ENCODE measurements around the gene SPATA19.

SPATA19 gene

GRCh38 chr11:133835593-133836548 is 9.4 kb downstream of the SPATA19 start:
- no peak for DNase-seq (ENCODE audit: low read depth in 2 of 2, low spot score in 1 of 2)

GRCh38 chr11:133834682-133835592 is 10.4 kb downstream of the SPATA19 start:
- no peak for DNase-seq (ENCODE audit: low read depth in 2 of 2, low spot score in 1 of 2)

GRCh38 chr11:133833898-133834681 is 11.2 kb downstream of the SPATA19 start:
- DNase-seq (ENCODE audit: low read depth in 2 of 2, low spot score in 1 of 2) = no peak

- no peak for DNase-seq (ENCODE audit: low read depth in 2 of 2, low spot score in 1 of 2)
Observed at GRCh38 chr11:133832991-133833897, 12.1 kb downstream of the SPATA19 start.

GRCh38 chr11:133832096-133832990 is 13.0 kb downstream of the SPATA19 start:
- DNase-seq (ENCODE audit: low read depth in 2 of 2, low spot score in 1 of 2) = no peak

GRCh38 chr11:133830931-133831907 is 14.1 kb downstream of the SPATA19 start:
- DNase-seq (ENCODE audit: low read depth in 2 of 2, low spot score in 1 of 2) = no peak

- DNase-seq (ENCODE audit: low read depth in 2 of 2, low spot score in 1 of 2) = no peak
Observed at GRCh38 chr11:133829566-133829965, 15.7 kb downstream of the SPATA19 start.

- no peak for DNase-seq (ENCODE audit: low read depth in 2 of 2, low spot score in 1 of 2)
Observed at GRCh38 chr11:133828871-133829270, 16.4 kb downstream of the SPATA19 start.

- no peak for DNase-seq (ENCODE audit: low read depth in 2 of 2, low spot score in 1 of 2)
Observed at GRCh38 chr11:133827556-133827955, 17.8 kb downstream of the SPATA19 start.

GRCh38 chr11:133826866-133827265 is 18.4 kb downstream of the SPATA19 start:
- DNase-seq (ENCODE audit: low read depth in 2 of 2, low spot score in 1 of 2) = no peak

GRCh38 chr11:133825666-133826065 is 19.6 kb downstream of the SPATA19 start:
- no peak for DNase-seq (ENCODE audit: low read depth in 2 of 2, low spot score in 1 of 2)

- DNase-seq (ENCODE audit: low read depth in 2 of 2, low spot score in 1 of 2) = no peak
Observed at GRCh38 chr11:133825156-133825555, 20.2 kb downstream of the SPATA19 start.

GRCh38 chr11:133824593-133824992 is 20.7 kb downstream of the SPATA19 start:
- DNase-seq (ENCODE audit: low read depth in 2 of 2, low spot score in 1 of 2) = no peak

- no peak for DNase-seq (ENCODE audit: low read depth in 2 of 2, low spot score in 1 of 2)
Observed at GRCh38 chr11:133823614-133824013, 21.7 kb downstream of the SPATA19 start.

GRCh38 chr11:133823211-133823610 is 22.1 kb downstream of the SPATA19 start:
- no peak for DNase-seq (ENCODE audit: low read depth in 2 of 2, low spot score in 1 of 2)

GRCh38 chr11:133821776-133822175 is 23.5 kb downstream of the SPATA19 start:
- no peak for DNase-seq (ENCODE audit: low read depth in 2 of 2, low spot score in 1 of 2)

- no peak for DNase-seq (ENCODE audit: low read depth in 2 of 2, low spot score in 1 of 2)
Observed at GRCh38 chr11:133819746-133820315, 25.5 kb downstream of the SPATA19 start.
